HG03108 (cell line): ENCODE results near the gene OR2V1.
"Not testable (repeated sequence)": the region's sequence is repeated elsewhere in the genome, so short reads cannot be mapped to it uniquely, and the experiment has no call there.

Experiments
- ATAC-seq: cut with Tn5 transposase; IDR thresholded peaks from one replicate; pipeline ENCODE4 v1.9.1; 2021; ENCODE audit warnings: moderate library complexity; ENCODE audit not compliant: unreplicated experiment

Gene OR2V1

GRCh38 chr5:181104606-181105390 lies 26.2 kb downstream of the OR2V1 start:
- ATAC-seq = not testable (repeated sequence)

GRCh38 chr5:181104259-181104568 lies 26.8 kb downstream of the OR2V1 start:
- not testable (repeated sequence) for ATAC-seq

GRCh38 chr5:181101930-181102674 lies 28.9 kb downstream of the OR2V1 start:
- ATAC-seq = not testable (repeated sequence)

- not testable (repeated sequence) for ATAC-seq
Observed at GRCh38 chr5:181101030-181101641, 29.8 kb downstream of the OR2V1 start.

GRCh38 chr5:181100121-181100875 lies 30.7 kb downstream of the OR2V1 start:
- no peak for ATAC-seq

- ATAC-seq = no peak
Observed at GRCh38 chr5:181099602-181100086, 31.3 kb downstream of the OR2V1 start.

GRCh38 chr5:181098762-181099601 lies 32.0 kb downstream of the OR2V1 start:
- no peak for ATAC-seq

GRCh38 chr5:181097759-181098491 lies 33.0 kb downstream of the OR2V1 start:
- not testable (repeated sequence) for ATAC-seq

- not testable (repeated sequence) for ATAC-seq
Observed at GRCh38 chr5:181097383-181097753, 33.6 kb downstream of the OR2V1 start.

GRCh38 chr5:181096721-181097382 lies 34.1 kb downstream of the OR2V1 start:
- ATAC-seq = not testable (repeated sequence)

GRCh38 chr5:181095162-181095561 lies 35.8 kb downstream of the OR2V1 start:
- not testable (repeated sequence) for ATAC-seq

- ATAC-seq = no peak
Observed at GRCh38 chr5:181092428-181092827, 38.5 kb downstream of the OR2V1 start.

GRCh38 chr5:181088289-181088688 lies 42.7 kb downstream of the OR2V1 start:
- ATAC-seq = no peak

- no peak for ATAC-seq
Observed at GRCh38 chr5:181087309-181087708, 43.7 kb downstream of the OR2V1 start.

GRCh38 chr5:181086884-181087205 lies 44.1 kb downstream of the OR2V1 start:
- ATAC-seq = no peak

- ATAC-seq = no peak
Observed at GRCh38 chr5:181086026-181086883, 44.7 kb downstream of the OR2V1 start.

GRCh38 chr5:181084621-181085195 lies 46.3 kb downstream of the OR2V1 start:
- no peak for ATAC-seq

GRCh38 chr5:181081989-181082388 lies 49.0 kb downstream of the OR2V1 start:
- ATAC-seq = no peak
